HG02588 (cell line): Measurements from ENCODE around the gene TOR4A.

Experiments used
- ATAC-seq: cut with Tn5 transposase; IDR thresholded peaks from one replicate; pipeline ENCODE4 v1.9.1; 2021; ENCODE audit warnings: mild to moderate bottlenecking, moderate library complexity; ENCODE audit not compliant: unreplicated experiment

TOR4A gene

DNA sequence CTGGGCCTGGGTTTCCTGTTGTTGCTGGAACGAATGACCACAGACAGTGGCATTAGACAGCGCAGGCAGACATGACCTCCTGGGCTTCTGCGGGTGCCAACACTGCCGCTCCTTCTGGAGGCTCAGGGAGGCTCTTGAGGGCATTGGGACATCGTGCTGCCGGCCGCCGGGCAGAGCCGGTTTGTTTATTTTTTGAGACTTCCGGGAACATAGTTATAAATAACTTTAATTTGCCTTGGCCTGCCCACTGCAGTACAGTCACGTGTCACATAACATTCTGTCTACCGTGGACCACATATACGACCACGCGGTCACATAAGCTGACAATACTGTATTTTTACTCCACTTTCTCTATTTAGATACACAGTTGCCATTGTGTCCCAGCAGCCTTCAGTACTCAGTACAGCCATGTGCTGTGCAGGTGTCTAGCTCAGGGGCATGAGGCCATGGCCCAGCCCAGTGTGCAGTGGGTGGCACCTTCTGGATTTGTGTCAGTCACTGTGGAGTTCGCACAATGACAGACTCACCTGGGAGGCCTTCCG, 8.2 kb upstream of the TOR4A start:
- no peak for ATAC-seq

DNA sequence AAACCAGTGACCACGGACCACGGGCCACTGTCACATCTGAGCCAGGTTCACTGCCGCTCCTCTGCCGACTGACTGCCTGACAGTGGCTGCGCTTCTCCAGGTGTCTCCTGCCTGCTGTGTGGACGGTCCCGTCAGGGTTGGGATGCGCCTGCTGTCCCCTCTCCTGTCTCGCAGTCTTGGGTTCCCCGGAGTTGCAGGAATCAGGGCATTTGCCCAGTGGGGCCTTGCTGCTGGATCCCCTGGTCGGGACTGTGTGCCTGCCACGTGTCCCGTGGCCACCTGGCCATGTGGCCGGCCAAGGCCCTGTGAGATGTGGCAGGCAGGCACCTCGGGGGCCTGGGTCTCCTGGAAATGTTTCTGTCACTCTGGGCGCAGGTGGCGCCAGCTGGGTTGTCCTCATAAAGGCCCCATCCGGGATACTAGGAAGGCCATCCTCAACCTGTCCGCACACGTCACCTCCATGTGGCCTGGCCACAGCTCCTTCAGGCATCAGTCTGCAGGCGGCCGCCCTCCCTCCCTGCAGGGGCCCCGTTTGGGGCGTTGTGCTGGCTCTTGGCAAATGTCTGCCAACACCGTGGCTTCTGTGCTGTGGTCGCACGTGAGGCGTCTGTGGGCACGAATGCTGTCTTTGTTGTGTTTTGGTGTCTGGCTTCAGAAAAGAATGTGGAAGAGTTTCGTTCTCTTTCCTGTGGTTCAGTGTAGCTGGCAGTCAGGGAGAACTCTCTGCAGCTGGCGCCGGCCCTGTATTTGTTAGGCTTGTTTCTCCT, 6.4 kb upstream of the TOR4A start:
- ATAC-seq = no peak

DNA sequence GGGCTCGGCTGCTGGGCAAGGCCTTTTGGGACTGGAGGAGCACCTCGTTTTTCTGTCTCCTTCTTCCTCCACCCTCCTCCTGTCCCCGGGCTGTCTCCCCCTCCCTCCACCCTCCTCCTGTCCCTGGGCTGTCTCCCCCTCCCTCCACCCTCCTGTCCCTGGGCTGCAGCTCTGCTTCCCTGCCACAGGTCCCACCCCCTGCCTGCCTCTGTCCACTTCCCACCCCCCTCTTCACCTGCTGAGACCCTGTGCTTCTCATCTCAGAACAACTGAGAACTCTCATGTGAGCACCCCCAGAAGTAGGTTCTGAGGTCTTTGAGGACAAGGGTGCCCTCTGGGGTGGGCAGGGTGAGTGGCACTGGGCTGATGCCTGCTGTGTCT, 5.8 kb upstream of the TOR4A start:
- no peak for ATAC-seq

DNA sequence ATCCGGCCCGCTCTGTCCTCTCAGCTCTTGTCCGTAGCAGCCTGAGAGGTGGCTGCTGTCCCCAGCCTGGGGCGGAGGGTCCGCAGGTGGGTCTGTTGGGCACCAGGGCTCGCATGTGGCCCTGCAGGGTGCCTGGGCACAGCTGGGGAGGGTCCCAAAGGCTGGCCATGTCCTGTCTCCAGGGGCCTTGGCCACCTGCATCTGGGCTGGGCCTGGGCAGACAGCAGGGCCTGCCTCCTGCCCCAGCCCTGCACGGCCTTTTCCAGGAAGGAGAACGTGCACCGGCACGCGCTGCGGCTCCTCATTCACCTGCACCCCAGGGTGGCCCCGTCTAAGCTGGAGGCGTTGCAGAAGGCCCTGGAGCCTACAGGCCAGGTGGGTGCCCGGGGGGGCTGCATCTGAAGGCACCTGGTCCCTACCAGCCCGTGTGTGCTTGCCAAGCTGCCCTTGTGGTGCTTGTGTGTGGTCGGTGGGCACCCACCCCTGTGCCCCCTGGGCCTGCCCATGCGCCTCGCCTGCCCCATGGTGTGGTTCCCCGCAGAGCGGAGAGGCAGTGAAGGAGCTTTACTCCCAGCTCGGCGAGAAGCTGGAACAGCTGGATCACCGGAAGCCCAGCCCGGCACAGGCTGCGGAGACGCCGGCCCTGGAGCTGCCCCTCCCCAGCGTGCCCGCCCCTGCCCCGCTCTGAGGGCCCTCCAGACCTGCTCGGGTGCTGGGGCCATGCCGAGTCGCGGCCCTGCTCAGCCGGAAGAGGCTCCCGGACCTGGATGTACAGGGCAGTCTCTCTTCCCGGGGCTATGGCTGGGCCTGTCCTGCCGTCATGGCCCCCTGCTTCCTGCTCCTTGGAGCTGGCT, 5.1 kb upstream of the TOR4A start:
- ATAC-seq = no peak

- no peak for ATAC-seq
Measured at GRCh38 chr9:137273095-137273490, 4.4 kb upstream of the TOR4A start.

DNA sequence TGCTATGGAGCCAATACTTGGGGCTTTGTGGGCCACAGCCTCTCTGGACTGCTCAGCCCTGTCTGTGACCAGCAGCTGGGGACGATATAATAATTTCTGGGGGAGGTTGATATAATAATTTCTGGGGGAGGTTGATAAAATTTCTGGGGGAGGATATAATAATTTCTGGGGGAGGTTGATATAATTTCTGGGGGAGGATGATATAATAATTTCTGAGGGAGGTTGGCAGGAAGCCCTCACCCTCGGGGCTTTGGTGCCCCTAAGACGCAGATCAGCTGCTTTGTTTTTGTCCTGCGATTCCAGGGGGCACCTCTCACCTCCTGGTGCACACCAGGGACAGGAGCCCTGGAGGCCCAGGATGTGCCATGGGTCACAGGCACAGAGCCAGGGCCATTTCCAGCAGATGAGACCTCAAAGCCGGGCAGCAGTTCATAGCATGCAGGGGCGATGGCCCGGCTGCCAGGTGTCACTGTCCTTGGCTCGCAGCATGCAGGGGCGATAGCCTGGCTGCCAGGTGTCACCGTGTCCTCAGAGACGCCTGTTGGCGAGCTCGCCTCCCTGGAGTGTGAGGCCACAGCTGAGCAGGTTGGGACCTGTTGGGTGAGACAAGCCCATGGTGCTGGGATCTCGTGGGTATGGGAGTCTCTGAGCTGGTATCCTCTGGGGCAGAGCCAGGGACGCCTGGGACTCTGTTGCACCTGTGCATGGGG, 3.8 kb upstream of the TOR4A start:
- ATAC-seq = no peak

DNA sequence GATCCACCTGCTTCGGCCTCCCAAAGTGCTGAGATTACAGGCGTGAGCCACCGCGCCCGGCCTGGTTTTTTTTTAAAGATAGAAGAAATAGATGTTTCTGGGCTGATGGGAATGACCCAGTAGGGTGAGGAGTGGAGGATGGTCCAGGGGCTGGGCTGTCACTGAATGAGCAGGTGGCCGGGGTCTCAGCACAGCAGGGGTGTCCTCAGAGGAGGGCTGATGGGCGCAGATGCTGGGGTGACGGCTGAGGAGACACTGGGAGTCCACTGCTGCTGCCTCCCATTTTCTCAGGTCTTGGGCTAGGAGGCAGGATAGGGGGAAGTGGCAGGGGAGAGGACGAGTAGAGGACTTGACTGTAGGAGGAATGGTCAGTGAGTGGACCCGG, 2.3 kb upstream of the TOR4A start:
- ATAC-seq = no peak

DNA sequence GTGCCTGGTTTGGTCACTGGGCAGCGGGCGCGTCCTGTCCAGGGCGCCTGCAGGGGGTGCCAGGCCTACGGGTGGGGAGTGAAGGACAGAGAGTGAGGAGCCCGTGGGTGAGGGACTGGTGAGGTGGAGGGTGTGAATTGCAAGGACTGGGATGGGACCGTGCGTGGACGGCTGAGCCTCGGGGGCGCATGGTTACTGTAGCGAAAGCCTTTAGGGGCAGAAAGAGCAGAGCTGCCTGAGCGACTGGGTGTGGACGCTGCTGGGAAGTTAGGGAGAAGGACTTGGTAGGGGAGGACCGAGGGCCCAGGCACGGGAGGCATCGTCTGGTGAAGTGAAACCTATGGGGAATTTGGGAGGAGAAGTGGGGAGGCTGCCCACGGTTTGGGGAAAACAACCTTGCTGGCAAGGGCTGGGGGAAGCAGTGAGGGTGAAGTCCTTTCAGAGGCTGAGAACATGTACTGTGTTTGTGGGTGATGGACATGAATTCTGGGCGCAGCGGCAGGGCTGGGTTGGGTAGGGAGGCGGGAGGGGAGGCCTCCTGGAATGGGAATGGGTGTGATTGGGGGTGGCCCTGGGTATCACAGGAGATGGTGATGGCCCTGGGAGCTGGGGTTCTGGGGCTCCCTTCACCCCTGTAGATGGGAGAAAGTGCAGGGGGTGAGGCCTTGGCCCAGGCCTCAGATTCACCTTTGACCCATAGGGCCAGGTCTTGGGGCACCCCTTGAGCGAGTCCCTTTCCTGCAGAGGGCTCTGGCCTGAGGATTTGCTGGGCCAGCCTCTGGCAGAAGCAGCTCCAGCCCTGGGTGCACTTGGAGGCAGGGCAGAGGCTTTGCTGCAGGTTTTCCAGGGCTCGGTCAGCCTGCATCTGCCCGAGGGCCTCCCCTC, 1.7 kb upstream of the TOR4A start:
- ATAC-seq = no peak

GRCh38 chr9:137276473-137277328, 825 bp upstream of the TOR4A start:
- no peak for ATAC-seq

GRCh38 chr9:137278061-137278701, 655 bp downstream of the TOR4A start:
- ATAC-seq = no peak

DNA sequence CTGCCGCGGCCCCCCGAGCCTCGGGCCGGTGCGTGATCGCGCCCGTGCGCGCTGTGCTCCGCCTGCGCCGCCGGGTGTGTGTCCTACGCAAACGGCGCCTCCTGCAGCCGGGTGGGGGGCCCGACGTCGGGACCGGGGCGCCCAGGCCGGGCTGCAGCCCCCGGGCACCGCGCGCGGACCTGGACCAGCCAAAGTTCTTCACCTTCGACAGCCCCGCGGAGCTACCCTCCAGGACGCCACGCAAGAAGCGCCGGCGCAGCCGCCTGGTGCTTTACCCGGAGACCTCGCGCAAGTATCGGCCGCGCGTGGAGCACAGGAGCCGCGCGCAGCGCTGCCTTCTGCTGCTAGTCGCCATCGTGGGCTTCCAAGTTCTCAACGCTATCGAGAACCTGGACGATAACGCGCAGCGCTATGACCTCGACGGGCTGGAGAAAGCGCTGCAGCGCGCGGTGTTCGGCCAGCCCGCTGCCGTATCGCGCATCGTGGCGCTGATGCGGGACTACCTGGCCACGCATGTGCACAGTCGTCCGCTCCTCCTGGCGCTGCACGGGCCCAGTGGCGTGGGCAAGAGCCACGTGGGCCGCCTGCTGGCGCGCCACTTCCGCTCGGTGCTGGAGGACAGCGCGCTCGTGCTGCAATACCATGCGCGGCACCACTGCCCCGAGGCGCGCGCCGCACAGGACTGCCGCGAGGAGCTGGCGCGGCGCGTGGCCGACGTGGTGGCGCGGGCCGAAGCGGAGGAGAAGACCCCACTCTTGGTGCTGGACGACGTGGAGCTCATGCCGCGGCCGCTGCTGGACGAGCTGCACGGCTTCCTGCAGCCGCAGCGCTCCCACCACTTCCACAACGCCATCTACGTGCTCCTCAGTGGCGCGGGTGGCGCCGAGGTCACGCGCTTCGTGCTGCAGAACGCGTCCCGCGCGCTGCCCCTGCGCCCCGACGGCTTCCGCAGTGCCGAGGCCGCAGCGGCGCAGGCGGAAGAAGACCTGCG, 1.5 kb downstream of the TOR4A start:
- ATAC-seq = no peak

DNA sequence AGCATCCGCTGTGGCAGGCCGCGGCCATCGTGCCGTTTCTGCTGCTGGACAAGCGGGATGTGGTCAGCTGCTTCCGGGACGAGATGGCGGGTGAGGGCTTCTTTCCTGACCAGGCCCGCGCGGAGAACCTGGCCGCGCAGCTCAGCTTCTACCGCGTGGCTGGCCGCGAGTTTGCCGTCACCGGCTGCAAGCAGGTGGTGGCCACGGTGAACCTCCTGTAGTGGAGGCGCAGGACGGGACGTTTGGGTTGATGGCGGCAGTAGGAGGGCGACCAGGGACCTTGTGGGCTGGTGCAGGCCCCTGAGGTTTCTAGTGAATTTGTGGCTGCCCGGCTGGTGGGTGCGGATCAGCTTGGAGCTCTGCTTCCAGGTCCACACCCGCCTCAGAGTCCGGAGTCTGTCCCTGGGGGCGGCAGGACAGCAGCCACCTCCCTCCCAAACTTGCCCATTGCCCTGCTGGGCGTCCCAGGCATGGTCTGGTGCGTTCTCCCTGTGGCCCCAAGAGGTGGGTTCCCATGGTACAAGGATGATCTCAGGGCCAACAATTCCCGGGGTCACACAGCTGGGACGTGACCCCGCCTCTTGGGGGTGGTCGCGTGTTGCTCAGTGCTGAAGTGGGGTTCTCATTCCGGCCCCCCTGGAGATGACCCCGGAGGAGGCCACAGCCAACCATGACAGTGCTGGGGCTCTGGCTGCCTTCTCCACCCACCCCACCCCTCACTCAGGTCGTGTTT, 2.4 kb downstream of the TOR4A start:
- no peak for ATAC-seq

GRCh38 chr9:137280474-137281344, 3.2 kb downstream of the TOR4A start:
- no peak for ATAC-seq

DNA sequence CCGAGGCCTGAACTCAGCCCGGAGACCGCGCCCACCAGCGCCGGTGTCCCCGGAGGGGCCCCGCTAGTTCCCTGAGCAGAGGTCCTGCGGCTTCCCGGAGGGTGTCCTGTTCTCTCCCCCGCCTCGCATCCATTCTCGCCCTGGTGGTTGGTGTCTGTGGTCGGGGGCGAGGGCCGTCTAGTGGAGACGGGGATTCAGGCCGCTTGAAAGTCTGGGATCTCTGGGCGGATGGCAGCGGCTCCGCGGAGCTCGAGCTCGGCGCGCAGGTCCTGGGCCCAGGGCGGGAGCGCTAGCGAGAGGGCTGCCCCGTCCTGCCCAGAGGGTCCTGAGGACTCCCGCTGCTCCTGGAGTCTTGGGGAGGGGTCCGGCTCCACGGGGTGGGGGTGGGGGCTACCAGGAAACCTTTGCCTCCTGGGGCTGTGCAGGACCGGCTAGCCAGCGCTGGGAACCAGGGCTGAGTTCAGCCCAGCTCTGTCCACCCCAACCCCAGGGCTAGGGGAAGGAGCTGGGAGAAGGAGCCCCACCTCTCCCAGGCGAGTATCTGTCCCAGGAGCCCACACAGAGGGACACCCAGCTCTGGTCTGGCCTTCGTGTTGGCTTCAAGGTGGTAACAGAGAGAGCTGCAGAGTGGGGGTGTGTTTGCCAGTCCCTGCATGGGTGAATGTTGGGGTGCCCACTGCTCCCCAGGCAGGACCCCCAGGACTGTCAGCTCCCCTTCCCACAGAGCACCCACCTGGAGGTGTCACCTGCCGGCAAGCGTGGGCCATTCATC, 4.0 kb downstream of the TOR4A start:
- no peak for ATAC-seq

GRCh38 chr9:137286975-137287383, 9.5 kb downstream of the TOR4A start:
- ATAC-seq = no peak
